ENCODE results near the gene RAD51B. TPM values are rescaled to one million over a fixed set of nuclear protein-coding genes. Genes with fewer than 3 reads are reported as not detected.

Gene RAD51B
- total and polyA plus RNA-seq, 9 of the 15 experiments (the other 6 are each of a cell fraction or from before 2014, with no cell fraction given), result 8.5 to 17.3 (median 11.3) TPM

DNA sequence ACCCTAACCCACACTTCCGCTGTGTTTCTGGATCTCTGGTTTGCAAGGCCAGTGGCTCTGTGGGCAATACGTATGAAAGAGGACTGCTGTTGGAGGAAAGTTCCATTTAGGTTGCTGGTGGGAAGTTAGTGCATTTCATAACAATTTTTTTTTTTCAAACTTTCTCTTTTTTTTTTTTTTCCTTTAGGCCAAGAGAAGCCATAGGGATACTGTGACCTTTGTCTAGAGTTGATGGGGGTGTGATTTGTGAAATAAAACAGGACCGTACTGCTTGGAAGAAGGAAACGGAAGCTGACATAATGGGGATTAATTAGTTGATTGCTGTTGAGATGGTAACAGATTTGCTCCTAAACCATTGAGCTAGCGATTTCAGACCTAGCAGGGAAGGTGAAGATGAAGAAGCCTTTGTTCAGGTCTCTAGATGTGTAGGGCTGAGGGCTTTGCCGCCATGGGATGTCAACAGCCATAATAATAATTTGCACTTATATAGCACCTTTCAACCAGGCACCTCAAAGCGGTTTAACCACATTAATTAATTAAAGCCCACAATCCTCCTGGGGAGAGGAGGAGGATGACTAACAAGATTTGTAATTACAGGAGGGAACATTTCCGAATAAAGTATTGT lies 658.0 kb downstream of the RAD51B start:
- no peaks in the 10 kb centered on the region for H3K9me1 ChIP-seq (ENCODE audit: control insufficient read depth, insufficient read depth, low read length)
- 80% methylated on average over 8 of the region's 8 CpGs for WGBS (ENCODE audit: insufficient coverage, low coverage, missing lambda C conversion rate)
- no peak for ATAC-seq

GRCh38 chr14:68479247-68479646 lies 659.7 kb downstream of the RAD51B start:
- in situ Hi-C loops (cut with MboI), result no loop called here
- Histone ChIP-seq H3K4me1 (replicated peaks in 1 of 2; ENCODE audit: control insufficient read depth in 2 of 2, insufficient read depth in 2 of 2, low read length in 2 of 2) (peaks cover 0 to 28% of the 10 kb centered on the region in 2 experiments; a peak in 4 of 5 replicates), H3K27me3 (ENCODE audit: control insufficient read depth in 2 of 2, insufficient read depth in 2 of 2, low read length in 2 of 2) (no peaks in the 10 kb centered on the region), H3K4me3 (no peak overlapping the region), H3K4me2 (ENCODE audit: insufficient read depth, low read length) (no peak overlapping the region), H3K36me3 (ENCODE audit: control insufficient read depth, insufficient read depth, low read length) (no peaks in the 10 kb centered on the region), H3K79me2 (ENCODE audit: control insufficient read depth, insufficient read depth, low read length) (no peaks in the 10 kb centered on the region), H3K9ac (ENCODE audit: insufficient read depth in 1 of 2, low read depth in 2 of 2, low read length in 2 of 2) (no peak overlapping the region), H2AFZ (ENCODE audit: low read depth, low read length) (no peak overlapping the region), H3K27ac (ENCODE audit: extremely low read depth, low read depth, low read length) (no peak overlapping the region; the same call in 2 of the 3 replicates), H4K20me1 (replicated peaks; ENCODE audit: control insufficient read depth, insufficient read depth, low read length) (no peaks in the 10 kb centered on the region), H3K9me3 (replicated peaks; ENCODE audit: control insufficient read depth, insufficient read depth, low read depth, low read length) (no peaks in the 10 kb centered on the region; the same call in 1 of the 2 replicates), H3K9me1 (ENCODE audit: control insufficient read depth, insufficient read depth, low read length) (no peaks in the 10 kb centered on the region)
- BruUV-seq (replicated peaks), result no TSS peak
- CTCF ChIA-PET (ENCODE audit: low intra/inter-chr PET ratio), result no interaction called here
- FAIRE-seq (no peak), DNase-seq (ENCODE audit: extremely low read depth in 1 of 4, low spot score in 3 of 4) (peak in 1 of 4 experiments; percentile 33), ATAC-seq (no peak)
- intact Hi-C loops (cut with micrococcal nuclease), result no loop called here
- POLR2A ChIA-PET, result interaction anchor here (0.6 kb wide), 1 partner anchor 24 kb away, joined by 3 read pairs; no protein-coding TSS in a partner anchor
- 0% methylated on average over 1 of the region's 3 CpGs for WGBS (ENCODE audit: insufficient coverage, low coverage, missing lambda C conversion rate)
- TF ChIP-seq ZNF217 (CRISPR knock-in tag; IDR thresholded peaks at IDR 0.05) (no peak), ZFX (CRISPR knock-in tag; IDR thresholded peaks at IDR 0.05) (no peak), SMARCE1 (IDR thresholded peaks at IDR 0.05) (0 out of 2 replicates have a peak, but pooled peaks have one; percentile 16), SMARCB1 (IDR thresholded peaks at IDR 0.05; ENCODE audit: insufficient read length, low read depth) (no peak), ZNF263 (CRISPR knock-in tag; IDR thresholded peaks at IDR 0.05; ENCODE audit: borderline replicate concordance) (no peak), C11orf30 (IDR thresholded peaks at IDR 0.05; ENCODE audit: low read depth) (no peak), ZNF12 (CRISPR knock-in tag; IDR thresholded peaks at IDR 0.05) (no peak), ZNF140 (CRISPR knock-in tag; IDR thresholded peaks at IDR 0.05) (no peak), ZEB2 (IDR thresholded peaks at IDR 0.05) (0 out of 2 replicates have a peak, but pooled peaks have one; percentile 19), FOXJ2 (tag; IDR thresholded peaks at IDR 0.05) (no peak), ETV1 (tag; conservative IDR thresholded peaks at IDR 0.05; ENCODE audit: low read depth) (no peak), SP2 (IDR thresholded peaks at IDR 0.05; ENCODE audit: extremely low read depth, low read depth, low read length, poor library complexity, severe bottlenecking) (no peak)
- TF ChIP-seq, protein P1, sequence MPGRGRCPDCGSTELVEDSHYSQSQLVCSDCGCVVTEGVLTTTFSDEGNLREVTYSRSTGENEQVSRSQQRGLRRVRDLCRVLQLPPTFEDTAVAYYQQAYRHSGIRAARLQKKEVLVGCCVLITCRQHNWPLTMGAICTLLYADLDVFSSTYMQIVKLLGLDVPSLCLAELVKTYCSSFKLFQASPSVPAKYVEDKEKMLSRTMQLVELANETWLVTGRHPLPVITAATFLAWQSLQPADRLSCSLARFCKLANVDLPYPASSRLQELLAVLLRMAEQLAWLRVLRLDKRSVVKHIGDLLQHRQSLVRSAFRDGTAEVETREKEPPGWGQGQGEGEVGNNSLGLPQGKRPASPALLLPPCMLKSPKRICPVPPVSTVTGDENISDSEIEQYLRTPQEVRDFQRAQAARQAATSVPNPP (IDR thresholded peaks at IDR 0.05; ENCODE audit: borderline replicate concordance, insufficient read depth, insufficient read length), result no peak

More for the DNA sequence above, 658.0 kb downstream of the RAD51B start:
- Histone ChIP-seq H3K9ac (ENCODE audit: insufficient read depth in 1 of 2, low read depth in 2 of 2, low read length in 2 of 2) (no peak overlapping the region), H3K4me1 (replicated peaks in 1 of 2; ENCODE audit: control insufficient read depth in 2 of 2, insufficient read depth in 2 of 2, low read length in 2 of 2) (peaks cover 0 to 12% of the 10 kb centered on the region in 2 experiments; a peak in 4 of 5 replicates), H3K36me3 (ENCODE audit: control insufficient read depth, insufficient read depth, low read length) (no peaks in the 10 kb centered on the region), H4K20me1 (replicated peaks; ENCODE audit: control insufficient read depth, insufficient read depth, low read length) (no peaks in the 10 kb centered on the region), H3K9me3 (replicated peaks; ENCODE audit: control insufficient read depth, insufficient read depth, low read depth, low read length) (no peaks in the 10 kb centered on the region), H3K79me2 (ENCODE audit: control insufficient read depth, insufficient read depth, low read length) (no peaks in the 10 kb centered on the region), H3K27me3 (ENCODE audit: control insufficient read depth in 2 of 2, insufficient read depth in 2 of 2, low read length in 2 of 2) (no peaks in the 10 kb centered on the region), H3K4me3 (no peak overlapping the region), H3K27ac (ENCODE audit: extremely low read depth, low read depth, low read length) (no peak overlapping the region), H2AFZ (ENCODE audit: low read depth, low read length) (no peak overlapping the region), H3K4me2 (ENCODE audit: insufficient read depth, low read length) (no peak overlapping the region)
- TF ChIP-seq CCNT2 (IDR thresholded peaks at IDR 0.05; ENCODE audit: borderline replicate concordance, extremely low read depth, insufficient read length, low read depth, low read length), result no peak
- TF ChIP-seq, protein P2, sequence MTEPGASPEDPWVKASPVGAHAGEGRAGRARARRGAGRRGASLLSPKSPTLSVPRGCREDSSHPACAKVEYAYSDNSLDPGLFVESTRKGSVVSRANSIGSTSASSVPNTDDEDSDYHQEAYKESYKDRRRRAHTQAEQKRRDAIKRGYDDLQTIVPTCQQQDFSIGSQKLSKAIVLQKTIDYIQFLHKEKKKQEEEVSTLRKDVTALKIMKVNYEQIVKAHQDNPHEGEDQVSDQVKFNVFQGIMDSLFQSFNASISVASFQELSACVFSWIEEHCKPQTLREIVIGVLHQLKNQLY (CRISPR knock-in tag; conservative IDR thresholded peaks at IDR 0.05), result no peak
- CTCF ChIA-PET (ENCODE audit: low intra/inter-chr PET ratio), result no interaction called here
- intact Hi-C loops (cut with micrococcal nuclease) (no loop called here), in situ Hi-C loops (cut with MboI) (no loop called here)
- no TSS peak for BruUV-seq (replicated peaks)
- FAIRE-seq (no peak), DNase-seq (ENCODE audit: extremely low read depth in 1 of 4, low spot score in 3 of 4) (no peak)
- POLR2A ChIA-PET, result interaction anchor here (0.5 to 0.6 kb wide), 2 partner anchors 86 to 337 kb away, joined by 3 read pairs; no protein-coding TSS in a partner anchor

Measured in K562 (cell line).